Mesendoderm (in vitro differentiated cells): ENCODE measurements around the gene STAP2. TPM values are rescaled to one million over a fixed set of nuclear protein-coding genes. Genes with fewer than 3 reads are reported as not detected.
A peak's percentile ranks its signal among the peaks of the same experiment; 100 is the strongest.

Source experiments
- DNase-seq: peaks from one replicate; pipeline ENCODE4 v3.0.0; 2013
- H2AK5ac ChIP-seq: 2 replicates; pipeline ENCODE4 v1.6.1; 2013; ENCODE audit warnings: low read length, inconsistent platforms
- H2BK120ac ChIP-seq: 2 replicates; pipeline ENCODE4 v1.6.1; 2013; ENCODE audit warnings: low read depth, mild to moderate bottlenecking, low read length, moderate library complexity, mixed read lengths
- H2BK15ac ChIP-seq: replicated peaks from 2 replicates; pipeline ENCODE4 v1.6.1; 2013; ENCODE audit warnings: low read depth, mild to moderate bottlenecking, moderate library complexity
- H2BK5ac ChIP-seq: 2 replicates; pipeline ENCODE4 v1.6.1; 2013; ENCODE audit warnings: low read length, inconsistent platforms
- H3K18ac ChIP-seq: 2 replicates; pipeline ENCODE4 v1.6.1; 2013; ENCODE audit warnings: mild to moderate bottlenecking, low read length, mixed read lengths
- H3K23ac ChIP-seq: one replicate; pipeline ENCODE4 v1.6.1; 2013; ENCODE audit warnings: low read length
- H3K27ac ChIP-seq: 2 replicates; pipeline ENCODE4 v1.5.1; 2013; ENCODE audit warnings: low read depth, mild to moderate bottlenecking, inconsistent platforms, low read length, moderate library complexity
- H3K27me3 ChIP-seq: 2 replicates; pipeline ENCODE4 v1.6.1; 2013; ENCODE audit warnings: low read length, control low read depth, mild to moderate bottlenecking, inconsistent platforms; ENCODE audit not compliant: insufficient read depth, poor library complexity
- H3K36me3 ChIP-seq: 2 replicates; pipeline ENCODE4 v1.6.1; 2013; ENCODE audit warnings: low read length, inconsistent platforms; ENCODE audit not compliant: control insufficient read depth, insufficient read depth
- H3K4ac ChIP-seq: one replicate; pipeline ENCODE4 v1.6.1; 2013; ENCODE audit warnings: low read depth, mild to moderate bottlenecking, low read length, moderate library complexity
- H3K4me1 ChIP-seq: 2 replicates; pipeline ENCODE4 v1.6.1; 2013; ENCODE audit warnings: low read depth, low read length, inconsistent platforms; ENCODE audit not compliant: control insufficient read depth
- H3K4me2 ChIP-seq: 2 replicates; pipeline ENCODE4 v1.6.1; 2013; ENCODE audit warnings: low read length
- H3K4me3 ChIP-seq: 2 replicates; pipeline ENCODE4 v1.5.1; 2013; ENCODE audit warnings: mild to moderate bottlenecking, low read length
- H3K56ac ChIP-seq: one replicate; pipeline ENCODE4 v1.6.1; 2013; ENCODE audit warnings: low read length
- H3K79me1 ChIP-seq: 2 replicates; pipeline ENCODE4 v1.6.1; 2013; ENCODE audit warnings: low read length, inconsistent platforms
- H3K79me2 ChIP-seq: 2 replicates; pipeline ENCODE4 v1.6.1; 2013; ENCODE audit warnings: mild to moderate bottlenecking, low read length; ENCODE audit not compliant: control insufficient read depth, insufficient read depth
- H3K9ac ChIP-seq: 2 replicates; pipeline ENCODE4 v1.6.1; 2013; ENCODE audit warnings: low read length, inconsistent platforms
- H4K5ac ChIP-seq: one replicate; pipeline ENCODE4 v1.6.1; 2013; ENCODE audit warnings: low read length
- H4K8ac ChIP-seq: one replicate; pipeline ENCODE4 v1.6.1; 2013; ENCODE audit warnings: low read depth, mild to moderate bottlenecking, control low read depth, low read length, moderate library complexity
- WGBS: extraction: QIAGEN DNeasy Blood & Tissue Kit; methylation state at CpG from one replicate; pipeline ENCODE4 v1.1.7; 2013; ENCODE audit warnings: low lambda C conversion rate, missing lambda C conversion rate; ENCODE audit not compliant: insufficient coverage; ENCODE audit errors: extremely low coverage; 5-methylcytosine and 5-hydroxymethylcytosine counted together
- polyA plus RNA-seq, 2 experiments: library from polyadenylated mRNA; stranded (reverse); fragments of 200-250 nt; gene quantifications; one replicate each; pipeline ENCODE4 v1.2.3, GENCODE V29; 2013

Gene STAP2
- polyA plus RNA-seq (2013, experiment 1 of 2) = 29.0 TPM
- polyA plus RNA-seq (2013, experiment 2 of 2) = 28.2 TPM

DNA sequence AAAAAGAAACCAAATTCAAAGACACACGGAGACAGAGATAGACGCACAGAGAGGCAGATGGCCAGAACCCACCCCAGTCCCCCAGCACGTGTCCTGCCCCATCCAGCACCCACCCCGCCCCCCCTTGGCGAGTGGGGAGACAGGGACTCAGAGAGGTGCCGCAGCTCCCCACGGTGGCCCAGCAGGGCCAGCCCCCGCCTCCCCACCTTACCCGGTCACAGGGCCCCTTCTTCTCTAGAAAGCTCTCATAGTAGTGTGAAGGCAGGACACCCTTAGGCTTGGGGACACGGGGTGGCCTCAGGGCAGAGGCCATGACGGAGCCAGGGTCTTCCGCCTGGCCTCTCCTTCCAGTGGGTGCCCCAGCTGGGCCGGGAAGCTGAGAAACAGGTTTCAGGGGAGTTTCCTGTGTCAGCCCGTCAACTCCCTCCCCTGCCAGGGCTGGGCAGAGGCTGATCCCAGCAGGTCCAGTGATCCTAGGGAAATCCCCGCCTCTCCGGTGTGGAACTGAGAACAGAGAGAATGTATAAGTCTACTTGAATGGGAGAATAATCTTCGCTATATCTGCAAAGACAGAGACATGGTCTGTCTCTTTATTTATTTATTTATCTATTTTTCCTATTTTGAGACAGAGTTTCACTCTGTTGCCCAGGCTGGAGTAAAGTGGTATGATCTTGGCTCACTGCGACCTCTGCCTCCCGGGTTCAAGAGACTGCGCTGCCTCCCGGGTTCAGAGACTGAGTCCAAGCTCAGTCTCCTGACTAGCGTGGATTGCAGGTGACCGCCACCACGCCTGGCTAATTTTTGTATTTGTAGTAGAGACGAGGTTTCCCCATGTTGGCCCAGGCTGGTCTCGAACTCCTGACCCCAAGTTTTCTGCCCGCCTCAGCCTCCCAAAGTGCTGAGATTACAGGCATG lies at the start of gene STAP2:
Gene STAP2 (minus strand): TSS at position 387 of the 915 bp plus-strand sequence. CDS start 74 bp downstream, at position 313.
- Histone ChIP-seq H4K5ac (peak within 1 kb of the TSS; percentile 39), H2BK120ac (no peak within 1 kb of the TSS), H3K27ac (no peak within 1 kb of the TSS), H3K36me3 (no peaks in the 10 kb centered on the region), H3K4me1 (no peaks in the 10 kb centered on the region), H3K4me3 (peak within 1 kb of the TSS; percentile 2), H3K23ac (no peak within 1 kb of the TSS), H3K56ac (peak within 1 kb of the TSS; percentile 89), H4K8ac (no peak within 1 kb of the TSS), H2BK5ac (peak within 1 kb of the TSS; percentile 27), H3K27me3 (no peaks in the 10 kb centered on the region), H2BK15ac (no peak within 1 kb of the TSS), H3K4ac (no peak within 1 kb of the TSS), H3K79me2 (no peaks in the 10 kb centered on the region), H3K18ac (peak within 1 kb of the TSS; percentile 1), H3K4me2 (peak within 1 kb of the TSS; percentile 70), H3K9ac (peak within 1 kb of the TSS; percentile 73), H2AK5ac (no peak within 1 kb of the TSS), H3K79me1 (no peaks in the 10 kb centered on the region)
- WGBS = no CpG with 5 or more reads among the region's 27 CpGs
- peak; percentile 51 for DNase-seq

GRCh38 chr19:4386041-4386782 lies 47.6 kb upstream of the STAP2 start:
- Histone ChIP-seq H3K23ac (no peak overlapping the region), H3K4me1 (peaks cover 15% of the 10 kb centered on the region), H2BK15ac (no peak overlapping the region), H4K5ac (no peak overlapping the region), H3K56ac (no peak overlapping the region), H3K9ac (no peak overlapping the region), H3K4me2 (no peak overlapping the region), H3K36me3 (no peaks in the 10 kb centered on the region), H4K8ac (no peak overlapping the region), H3K79me1 (peaks cover 26% of the 10 kb centered on the region), H3K27ac (no peak overlapping the region), H3K18ac (no peak overlapping the region), H2BK120ac (no peak overlapping the region), H3K27me3 (no peaks in the 10 kb centered on the region), H3K79me2 (peaks cover 32% of the 10 kb centered on the region), H2BK5ac (no peak overlapping the region), H2AK5ac (no peak overlapping the region), H3K4me3 (no peak overlapping the region), H3K4ac (no peak overlapping the region)
- no CpG with 5 or more reads among the region's 13 CpGs for WGBS
- no peak for DNase-seq

GRCh38 chr19:4385291-4386040 lies 46.8 kb upstream of the STAP2 start:
- H4K5ac ChIP-seq = no peak overlapping the region
- DNase-seq = no peak
- H3K36me3 ChIP-seq = no peaks in the 10 kb centered on the region
- no CpG with 5 or more reads among the region's 15 CpGs for WGBS
- H3K4me1 ChIP-seq = peaks cover 9% of the 10 kb centered on the region
- no peak overlapping the region for H2BK5ac ChIP-seq
- H2BK15ac ChIP-seq = no peak overlapping the region
- no peak overlapping the region for H3K4me2 ChIP-seq
- no peak overlapping the region for H3K27ac ChIP-seq
- no peak overlapping the region for H2BK120ac ChIP-seq
- no peak overlapping the region for H3K18ac ChIP-seq
- H2AK5ac ChIP-seq = no peak overlapping the region
- H4K8ac ChIP-seq = no peak overlapping the region
- no peak overlapping the region for H3K4ac ChIP-seq
- H3K23ac ChIP-seq = no peak overlapping the region
- H3K79me2 ChIP-seq = peaks cover 32% of the 10 kb centered on the region
- H3K56ac ChIP-seq = no peak overlapping the region
- no peaks in the 10 kb centered on the region for H3K27me3 ChIP-seq
- no peak overlapping the region for H3K9ac ChIP-seq
- H3K79me1 ChIP-seq = peaks cover 23% of the 10 kb centered on the region
- H3K4me3 ChIP-seq = no peak overlapping the region

DNA sequence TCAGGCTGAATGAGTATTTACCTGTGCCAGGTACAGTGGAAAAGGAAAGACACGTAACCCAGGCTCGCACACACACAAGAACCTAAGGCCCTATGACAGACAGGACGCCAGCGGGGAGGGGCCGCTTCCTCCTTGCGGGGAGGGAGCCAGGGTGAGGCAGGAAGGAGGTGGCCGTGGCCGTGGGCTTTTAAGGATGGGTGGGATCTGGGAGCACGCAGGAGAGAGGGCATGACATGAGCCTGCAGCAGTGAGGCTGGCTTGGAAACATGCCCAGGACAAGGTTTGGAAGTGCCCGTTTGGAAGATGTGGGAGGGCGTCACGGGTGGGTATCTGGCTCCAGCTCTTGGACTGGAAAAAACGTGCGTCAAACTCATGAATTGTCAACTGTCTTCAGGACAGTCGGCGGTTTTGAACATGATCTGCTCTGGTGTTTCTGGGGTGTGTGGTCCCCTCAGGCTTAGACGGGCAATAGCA lies 41.7 kb upstream of the STAP2 start:
- Histone ChIP-seq H3K27me3 (no peaks in the 10 kb centered on the region), H3K27ac (no peak overlapping the region), H2BK15ac (no peak overlapping the region), H3K4me3 (no peak overlapping the region), H3K4ac (no peak overlapping the region), H2BK120ac (no peak overlapping the region), H2BK5ac (no peak overlapping the region), H4K8ac (no peak overlapping the region), H3K18ac (no peak overlapping the region), H2AK5ac (no peak overlapping the region), H3K9ac (no peak overlapping the region), H4K5ac (no peak overlapping the region), H3K79me2 (peaks cover 22% of the 10 kb centered on the region), H3K36me3 (no peaks in the 10 kb centered on the region), H3K56ac (no peak overlapping the region), H3K4me2 (no peak overlapping the region), H3K23ac (no peak overlapping the region), H3K4me1 (peaks cover 6% of the 10 kb centered on the region), H3K79me1 (peaks cover 24% of the 10 kb centered on the region)
- no peak for DNase-seq
- WGBS = no CpG with 5 or more reads among the region's 17 CpGs

GRCh38 chr19:4379383-4380253 lies 41.0 kb upstream of the STAP2 start:
- H3K79me2 ChIP-seq = peaks cover 25% of the 10 kb centered on the region
- H3K9ac ChIP-seq = no peak overlapping the region
- no peak overlapping the region for H3K4ac ChIP-seq
- H4K5ac ChIP-seq = no peak overlapping the region
- H2BK5ac ChIP-seq = no peak overlapping the region
- peaks cover 10% of the 10 kb centered on the region for H3K4me1 ChIP-seq
- no peaks in the 10 kb centered on the region for H3K27me3 ChIP-seq
- H3K56ac ChIP-seq = no peak overlapping the region
- no peak for DNase-seq
- no peaks in the 10 kb centered on the region for H3K36me3 ChIP-seq
- H2BK15ac ChIP-seq = no peak overlapping the region
- no peak overlapping the region for H4K8ac ChIP-seq
- H3K4me2 ChIP-seq = no peak overlapping the region
- H3K79me1 ChIP-seq = peaks cover 27% of the 10 kb centered on the region
- no peak overlapping the region for H3K23ac ChIP-seq
- H3K4me3 ChIP-seq = no peak overlapping the region
- WGBS = no CpG with 5 or more reads among the region's 20 CpGs
- no peak overlapping the region for H3K18ac ChIP-seq
- no peak overlapping the region for H2AK5ac ChIP-seq
- H3K27ac ChIP-seq = no peak overlapping the region
- no peak overlapping the region for H2BK120ac ChIP-seq
